Measurements from ENCODE around the gene SCARF1.
A peak's percentile ranks its signal among the peaks of the same experiment; 100 is the strongest.
"Not testable (repeated sequence)": the region's sequence is repeated elsewhere in the genome, so short reads cannot be mapped to it uniquely, and the experiment has no call there.

The SCARF1 gene, protein sequence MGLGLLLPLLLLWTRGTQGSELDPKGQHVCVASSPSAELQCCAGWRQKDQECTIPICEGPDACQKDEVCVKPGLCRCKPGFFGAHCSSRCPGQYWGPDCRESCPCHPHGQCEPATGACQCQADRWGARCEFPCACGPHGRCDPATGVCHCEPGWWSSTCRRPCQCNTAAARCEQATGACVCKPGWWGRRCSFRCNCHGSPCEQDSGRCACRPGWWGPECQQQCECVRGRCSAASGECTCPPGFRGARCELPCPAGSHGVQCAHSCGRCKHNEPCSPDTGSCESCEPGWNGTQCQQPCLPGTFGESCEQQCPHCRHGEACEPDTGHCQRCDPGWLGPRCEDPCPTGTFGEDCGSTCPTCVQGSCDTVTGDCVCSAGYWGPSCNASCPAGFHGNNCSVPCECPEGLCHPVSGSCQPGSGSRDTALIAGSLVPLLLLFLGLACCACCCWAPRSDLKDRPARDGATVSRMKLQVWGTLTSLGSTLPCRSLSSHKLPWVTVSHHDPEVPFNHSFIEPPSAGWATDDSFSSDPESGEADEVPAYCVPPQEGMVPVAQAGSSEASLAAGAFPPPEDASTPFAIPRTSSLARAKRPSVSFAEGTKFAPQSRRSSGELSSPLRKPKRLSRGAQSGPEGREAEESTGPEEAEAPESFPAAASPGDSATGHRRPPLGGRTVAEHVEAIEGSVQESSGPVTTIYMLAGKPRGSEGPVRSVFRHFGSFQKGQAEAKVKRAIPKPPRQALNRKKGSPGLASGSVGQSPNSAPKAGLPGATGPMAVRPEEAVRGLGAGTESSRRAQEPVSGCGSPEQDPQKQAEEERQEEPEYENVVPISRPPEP

DNA sequence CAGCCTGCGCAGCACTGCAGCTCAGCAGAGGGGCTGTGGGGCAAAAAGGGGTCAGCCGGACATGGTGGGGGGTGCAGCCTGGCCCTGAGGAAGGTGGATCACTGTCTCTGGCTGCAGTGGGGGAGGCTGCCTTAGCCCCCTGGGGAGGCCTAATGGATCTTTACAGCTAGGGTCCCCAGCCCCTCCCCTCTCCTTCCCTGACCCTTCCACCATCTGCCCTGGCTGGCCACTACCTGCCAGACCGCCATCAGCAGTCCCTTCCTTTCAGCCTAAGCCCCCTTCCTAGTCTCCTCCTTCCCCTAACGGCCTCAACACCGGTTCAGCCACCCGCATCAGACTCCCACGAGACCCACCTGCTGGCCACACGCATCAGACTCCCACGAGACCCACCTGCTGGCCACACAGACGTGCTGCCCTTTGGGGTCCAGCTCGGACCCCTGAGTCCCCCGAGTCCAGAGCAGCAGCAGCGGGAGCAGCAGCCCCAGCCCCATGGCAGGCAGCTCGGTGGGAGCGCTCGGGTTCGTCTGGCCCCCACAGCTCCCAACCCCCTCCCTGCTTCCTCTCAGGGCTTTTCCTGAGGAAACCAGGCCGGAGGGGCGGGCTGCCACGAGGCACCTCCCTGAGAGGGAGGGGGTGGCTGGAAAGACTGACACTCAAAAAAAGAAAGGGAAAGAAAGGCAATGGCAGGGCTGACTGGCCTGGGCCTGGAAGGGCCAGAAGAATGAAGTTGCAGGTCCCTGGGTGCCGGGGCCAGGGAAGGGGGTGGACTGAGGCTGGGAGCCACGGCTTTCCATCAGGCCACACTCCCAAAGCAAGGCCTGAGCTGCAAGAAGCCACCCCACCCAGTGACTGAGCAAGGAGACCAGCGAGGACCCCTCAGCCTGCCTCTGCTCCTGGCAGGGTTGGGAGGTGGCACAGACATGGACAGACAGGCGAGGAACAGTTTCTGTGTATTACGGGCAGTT, at the start of gene SCARF1:
TSS of gene SCARF1 (minus strand) at position 526 of the 965 bp plus-strand sequence. CDS start at position 491, 35 bp downstream.
- no peak for DNase-seq (ENCODE audit: low spot score)

DNA sequence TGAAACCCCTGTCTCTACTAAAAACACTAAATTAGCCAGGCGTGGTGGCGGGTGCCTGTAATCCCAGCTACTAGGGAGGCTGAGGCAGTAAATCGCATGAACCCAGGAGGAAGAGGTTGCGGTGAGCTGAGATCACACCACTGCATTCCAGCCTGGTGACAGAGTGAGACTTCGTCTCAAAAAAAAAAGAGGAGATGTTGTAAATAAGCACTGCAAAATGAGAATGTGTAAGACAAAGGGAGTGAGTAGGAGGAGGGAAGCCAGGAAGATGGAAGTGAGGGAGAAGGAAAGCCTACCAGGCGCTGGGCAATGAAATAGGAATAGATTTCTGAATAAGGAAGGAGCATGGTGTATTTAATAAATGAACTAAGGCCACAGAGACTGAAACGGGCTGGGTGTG, 47.8 kb upstream of the SCARF1 start:
- DNase-seq (ENCODE audit: low spot score): no peak

GRCh38 chr17:1690544-1691221, 45.2 kb upstream of the SCARF1 start:
- no peak for DNase-seq (ENCODE audit: low spot score)

DNA sequence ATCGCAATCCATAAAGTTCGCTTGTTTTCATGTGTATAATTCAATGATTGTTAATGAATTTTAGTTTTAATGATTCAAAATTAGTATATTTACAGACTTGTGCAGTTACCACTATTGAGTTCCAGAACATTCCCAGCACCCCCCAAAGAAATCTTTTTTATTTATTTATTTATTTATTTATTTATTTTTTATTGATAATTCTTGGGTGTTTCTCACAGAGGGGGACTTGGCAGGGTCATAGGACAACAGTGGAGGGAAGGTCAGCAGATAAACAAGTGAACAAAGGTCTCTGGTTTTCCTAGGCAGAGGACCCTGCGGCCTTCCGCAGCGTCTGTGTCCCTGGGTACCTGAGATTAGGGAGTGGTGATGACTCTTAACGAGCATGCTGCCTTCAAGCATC, 42.9 kb upstream of the SCARF1 start:
- not testable (repeated sequence) for DNase-seq (ENCODE audit: low spot score)

GRCh38 chr17:1686086-1686485, 40.6 kb upstream of the SCARF1 start:
- DNase-seq (ENCODE audit: low spot score): no peak

DNA sequence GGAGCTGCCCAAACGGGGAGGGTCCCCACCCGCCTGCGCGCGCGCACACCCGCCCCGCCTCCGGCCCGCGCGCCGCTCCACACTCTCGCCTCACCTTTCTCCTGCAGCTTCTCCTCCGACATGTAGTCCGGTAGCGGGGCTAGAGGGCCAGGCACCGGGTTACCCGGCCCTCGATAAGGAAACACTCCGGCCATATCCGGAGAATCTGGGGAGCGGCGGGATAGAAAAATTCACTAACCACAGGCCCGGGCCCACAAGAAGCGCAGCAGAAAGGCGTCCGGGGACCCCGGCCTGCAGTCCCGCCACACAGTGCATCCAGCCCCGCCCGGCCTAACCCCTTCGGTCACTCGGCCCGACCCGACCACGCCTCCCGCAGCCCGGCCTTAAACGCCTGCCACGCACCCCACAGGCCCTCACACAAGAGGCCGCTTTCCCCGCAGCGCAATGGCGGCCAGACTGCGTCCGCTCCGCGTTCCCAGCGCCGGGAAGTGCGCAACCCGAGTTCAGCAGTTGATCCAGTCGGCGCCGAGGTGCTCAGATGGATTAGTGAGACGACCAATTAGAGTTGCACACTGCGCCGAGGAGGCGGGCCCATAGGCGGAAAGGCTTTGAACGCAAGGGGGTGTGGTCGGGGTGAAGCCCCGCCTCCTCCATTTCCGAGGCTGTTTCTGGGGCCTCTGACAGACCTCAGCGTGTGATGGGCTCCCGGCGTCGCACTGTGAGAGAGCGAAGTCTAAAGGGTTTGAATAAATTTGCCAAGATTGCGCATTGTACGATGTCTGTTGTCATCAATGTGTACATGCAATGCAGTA, 39.1 kb upstream of the SCARF1 start, which contains the start of gene PRPF8:
TSS of gene PRPF8 (minus strand) at position 490 of the 812 bp plus-strand sequence. CDS start at position 194, 296 bp downstream.
- DNase-seq (ENCODE audit: low spot score): peak; percentile 100

- DNase-seq (ENCODE audit: low spot score): no peak
Observed at GRCh38 chr17:1683459-1683858, 37.9 kb upstream of the SCARF1 start.

DNA sequence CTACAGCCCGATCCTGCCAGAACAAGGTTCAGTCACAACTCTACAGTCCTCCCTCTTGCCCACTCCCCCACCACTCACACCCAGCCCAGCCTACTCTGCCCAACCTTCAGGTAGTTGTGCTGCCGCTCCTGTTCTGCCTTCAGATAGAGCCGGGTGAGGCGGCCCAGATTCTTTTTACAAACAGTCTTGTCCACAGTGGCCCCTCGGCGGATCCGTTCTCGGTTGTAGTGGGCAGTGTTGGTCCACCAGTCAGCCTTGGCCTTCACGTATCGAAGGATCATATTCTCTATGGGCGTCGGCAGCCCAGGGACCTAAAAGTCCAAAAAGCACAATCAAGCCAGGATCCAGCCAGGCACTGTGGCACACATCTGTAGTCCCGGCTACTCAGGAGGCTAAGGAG, 30.9 kb upstream of the SCARF1 start:
- no peak for DNase-seq (ENCODE audit: low spot score)

DNA sequence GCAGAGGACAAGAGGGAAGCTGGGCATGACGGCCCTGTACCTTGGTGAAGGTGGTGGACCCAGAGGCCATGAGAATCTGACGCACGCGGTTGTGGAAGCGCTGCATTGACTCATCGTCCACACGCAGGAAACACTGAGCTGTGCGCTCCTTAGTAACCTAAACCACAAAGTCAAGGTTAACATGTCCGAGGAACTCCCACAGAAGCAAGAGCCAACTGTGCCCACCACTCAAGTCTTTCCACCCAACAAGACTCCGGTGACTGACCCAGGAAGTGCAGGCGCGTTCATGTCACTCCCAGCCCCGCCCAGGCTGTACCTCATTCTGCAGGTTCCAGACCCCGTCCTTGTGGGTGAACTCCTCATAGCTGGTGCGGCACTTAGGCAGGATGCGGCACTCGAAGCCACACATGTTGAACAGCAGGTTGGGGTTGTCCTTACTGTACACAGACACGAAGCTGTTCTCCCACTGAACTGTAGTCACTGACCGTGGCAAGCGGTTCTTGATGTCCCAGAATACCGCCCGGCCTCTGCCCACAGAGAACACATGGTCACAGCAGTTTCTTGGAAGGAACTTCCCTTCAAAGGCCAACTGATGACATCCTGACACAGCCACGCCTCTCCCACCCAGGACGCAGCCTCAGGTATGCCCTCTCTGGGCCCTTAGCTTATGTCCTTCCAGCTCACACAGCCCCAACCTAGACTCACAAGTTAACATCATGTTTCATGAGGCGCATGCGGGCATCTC, 27.7 kb upstream of the SCARF1 start:
- no peak for DNase-seq (ENCODE audit: low spot score)

- DNase-seq (ENCODE audit: low spot score): not testable (repeated sequence)
Observed at GRCh38 chr17:1663934-1664333, 18.4 kb upstream of the SCARF1 start.

DNA sequence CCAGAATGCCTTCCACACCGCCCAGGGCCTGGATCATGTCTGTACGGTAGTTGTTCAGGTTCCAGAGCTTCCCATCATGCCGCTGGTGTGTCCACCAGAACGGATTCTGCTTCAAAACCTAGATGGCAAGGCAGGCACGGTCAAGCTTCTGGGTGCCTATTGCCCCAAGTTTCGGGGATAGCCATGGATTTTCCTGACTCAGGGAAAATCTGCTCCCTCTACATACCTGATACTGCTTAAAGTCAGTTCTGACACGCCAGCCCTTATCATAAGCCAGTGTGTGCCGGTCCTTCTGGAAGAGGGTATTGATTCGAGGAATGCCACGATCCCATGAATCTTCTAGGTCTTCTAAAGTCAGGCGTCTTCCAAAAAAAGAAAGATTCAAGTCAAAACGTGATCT, 15.5 kb upstream of the SCARF1 start:
- no peak for DNase-seq (ENCODE audit: low spot score)

GRCh38 chr17:1658100-1658499, 12.6 kb upstream of the SCARF1 start:
- DNase-seq (ENCODE audit: low spot score): no peak

GRCh38 chr17:1653735-1654134, 8.2 kb upstream of the SCARF1 start:
- DNase-seq (ENCODE audit: low spot score): no peak

DNA sequence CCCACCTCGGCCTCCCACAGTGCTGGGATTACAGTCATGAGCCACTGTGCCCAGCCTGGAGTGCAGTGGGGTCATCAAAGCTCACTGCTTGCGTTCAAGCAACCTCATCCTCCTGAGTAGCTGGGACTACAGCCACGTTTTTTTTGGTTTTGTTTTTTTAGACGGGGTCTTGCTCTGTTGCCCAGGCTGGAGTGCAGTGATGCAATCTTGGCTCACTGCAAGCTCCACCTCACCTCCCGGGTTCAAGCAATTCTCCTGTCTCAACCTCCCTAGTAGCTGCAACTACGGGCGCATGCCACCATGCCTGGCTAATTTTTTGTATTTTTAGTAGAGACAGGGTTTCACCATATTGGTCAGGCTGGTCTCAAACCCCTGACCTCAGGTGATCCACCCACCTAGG, 7.3 kb upstream of the SCARF1 start:
- DNase-seq (ENCODE audit: low spot score): not testable (repeated sequence)

DNA sequence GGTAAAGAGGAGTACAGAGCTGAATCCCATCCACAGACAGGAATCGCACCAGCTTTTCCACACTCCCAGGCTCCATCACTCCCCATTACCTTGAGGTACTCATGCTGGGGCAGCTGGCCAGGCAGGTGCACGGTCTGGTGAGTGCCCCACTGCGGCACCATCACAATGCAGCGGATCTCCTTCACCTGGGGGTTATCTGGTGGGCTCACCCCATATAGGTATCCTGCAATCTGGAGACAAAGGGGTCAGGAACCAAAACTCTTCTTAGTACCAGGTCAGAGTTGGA, 6.0 kb upstream of the SCARF1 start:
- no peak for DNase-seq (ENCODE audit: low spot score)

GRCh38 chr17:1650731-1651558, 5.4 kb upstream of the SCARF1 start:
- DNase-seq (ENCODE audit: low spot score): no peak

DNA sequence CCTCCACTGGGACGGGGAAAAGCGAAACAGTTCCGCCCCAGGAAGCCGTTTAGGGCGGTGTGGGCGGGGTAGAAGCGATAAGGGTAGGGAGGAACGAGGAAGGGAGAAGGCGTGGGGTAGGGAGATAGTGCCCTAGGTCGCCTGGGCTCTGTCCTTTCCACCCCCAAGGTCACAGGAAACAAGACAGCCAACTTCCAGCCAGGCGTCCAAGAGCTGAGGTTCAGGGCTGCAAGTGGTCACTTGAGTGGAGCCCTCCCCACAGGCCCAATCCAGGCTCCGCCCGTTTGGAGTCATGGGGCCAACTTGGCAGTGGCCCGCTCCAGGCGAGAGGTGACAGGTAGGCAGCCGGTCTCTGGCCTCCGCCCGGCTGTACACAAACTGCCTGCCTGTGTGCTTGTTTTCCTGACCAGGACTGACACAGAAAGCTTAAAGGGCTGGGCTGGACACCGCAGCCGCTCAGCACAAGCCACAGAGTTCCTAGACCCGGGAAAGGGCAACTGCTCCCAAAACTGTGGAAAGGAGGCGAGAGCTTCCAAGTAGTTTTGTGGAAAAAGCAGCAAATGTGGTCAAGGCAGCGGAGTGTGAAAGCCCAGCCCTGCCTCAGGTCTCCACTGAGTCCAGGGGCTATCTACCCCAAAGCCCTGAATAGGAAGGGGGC, 4.4 kb upstream of the SCARF1 start, which contains the start of gene RILP:
TSS of gene RILP (minus strand) at position 23 of the 658 bp plus-strand sequence. CDS start 62 bp downstream, outside the sequence.
- peak; percentile 35 for DNase-seq (ENCODE audit: low spot score)
